Activated CD8-positive, alpha-beta memory T cell treated with anti-CD3 and anti-CD28 coated beads, Interleukin-2, amount 50 U/mL, for 24 hours (primary cell): Measurements from ENCODE around the gene KPNA4.

Experiments
- DNase-seq: peaks from one replicate; pipeline ENCODE4 v3.0.0-alpha.2; 2020; ENCODE audit errors: extremely low read depth

The KPNA4 gene

DNA sequence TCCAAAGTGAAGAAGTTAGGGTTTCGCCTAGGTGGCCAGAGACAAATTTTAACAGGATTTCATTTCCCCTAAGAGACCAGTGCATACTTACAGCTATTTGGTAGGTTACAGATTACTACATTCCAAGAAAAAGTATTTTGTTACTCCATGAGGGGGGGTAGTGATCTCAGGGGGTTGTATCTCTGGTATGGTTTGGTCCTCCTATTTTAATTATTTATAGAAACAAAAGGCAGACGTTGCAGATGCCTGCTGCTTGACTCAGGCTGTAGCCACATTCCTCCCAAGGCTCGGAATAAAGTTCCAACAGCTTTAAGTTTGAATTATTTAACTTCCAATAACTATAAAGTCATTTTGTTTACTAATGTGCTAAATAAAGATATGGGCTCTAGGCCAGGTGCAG lies 114.5 kb downstream of the KPNA4 start:
- DNase-seq, result no peak

DNA sequence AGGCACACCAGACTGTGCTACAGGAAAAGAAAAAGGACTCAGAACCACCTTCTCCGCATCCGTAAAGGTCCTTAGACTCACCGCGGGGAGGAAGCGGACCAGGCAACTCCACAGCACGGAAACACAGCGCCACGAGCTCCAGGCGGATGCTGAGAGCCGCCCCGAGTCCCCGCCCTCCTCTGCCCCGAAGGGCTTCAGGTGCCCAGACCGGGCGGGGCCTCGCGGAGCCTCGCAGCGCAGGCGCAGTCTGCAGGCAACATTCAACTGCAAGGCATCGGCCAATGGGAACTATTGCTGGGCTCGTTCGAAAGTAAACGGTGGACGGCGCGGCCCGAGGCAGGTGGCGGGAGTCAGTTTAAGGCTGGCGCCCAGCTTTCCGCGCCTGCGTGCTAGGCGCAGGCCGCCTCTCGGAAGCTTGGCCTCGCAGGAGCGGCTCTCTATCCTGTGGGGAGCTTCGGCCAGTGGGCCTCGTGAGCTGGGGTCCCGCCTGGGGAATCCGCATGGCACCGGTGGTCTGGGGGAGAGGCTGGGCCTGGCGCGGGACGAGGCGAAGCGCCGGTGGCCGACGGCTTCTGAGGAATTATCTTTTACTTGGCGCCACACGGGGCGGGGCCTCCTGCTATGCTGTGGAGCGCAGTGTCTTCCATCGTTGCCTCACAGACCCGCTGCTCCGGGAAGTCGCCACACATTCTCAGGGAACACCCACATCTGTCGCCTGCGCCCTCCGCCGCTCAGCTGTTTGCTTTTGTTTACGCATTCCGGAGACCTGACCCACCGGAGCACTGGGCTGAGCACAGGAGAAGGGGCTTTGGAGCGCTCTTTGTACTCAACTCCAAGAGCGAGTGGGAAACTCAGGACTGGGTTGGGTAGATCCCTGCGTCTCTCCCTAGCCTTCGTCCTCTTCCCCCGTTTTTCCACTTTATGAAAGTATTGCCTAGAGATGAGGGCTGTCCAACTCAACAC lies 115.5 kb downstream of the KPNA4 start, which contains the start of gene TRIM59:
TRIM59 (minus strand) TSS at position 151 of the 963 bp plus-strand sequence. CDS start 10,603 bp downstream, outside the sequence.
- DNase-seq, result peak; percentile 91

DNA sequence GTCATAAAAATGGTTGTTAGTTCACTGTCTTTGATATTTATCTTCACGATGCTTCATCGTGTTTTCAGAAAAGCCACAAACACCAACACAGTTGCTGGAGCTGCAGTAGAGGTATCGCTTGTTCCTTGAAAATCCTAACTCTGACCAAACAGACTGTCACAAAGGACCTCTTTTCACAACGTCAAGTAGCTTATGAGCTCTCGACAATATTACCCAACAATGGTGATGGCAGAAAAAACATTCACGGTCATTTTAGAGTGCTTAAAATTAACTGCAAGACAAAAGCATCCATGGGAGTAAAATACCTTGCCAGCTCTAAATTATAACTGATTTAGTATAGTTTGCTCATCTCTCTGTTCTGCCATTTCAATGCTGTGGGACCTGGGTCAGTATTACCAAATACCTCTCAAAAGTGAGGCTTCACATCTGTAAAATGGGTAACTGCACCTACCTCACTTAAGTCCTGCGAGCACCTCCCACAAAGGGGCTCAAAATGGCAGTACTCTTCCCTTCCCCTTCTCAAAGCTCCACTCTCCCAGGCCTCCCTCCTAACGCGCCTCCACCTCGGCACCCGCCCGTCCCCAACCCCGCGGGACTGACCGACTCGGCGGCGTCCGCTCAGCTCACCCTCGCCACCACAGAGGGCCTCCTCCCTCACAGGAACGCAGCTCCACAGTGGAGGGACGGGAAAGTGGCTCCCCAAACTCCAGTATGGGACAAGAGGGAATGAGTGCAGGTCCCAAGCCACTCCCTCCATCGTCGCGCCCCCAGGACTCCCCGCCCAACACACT lies 116.3 kb downstream of the KPNA4 start:
- no peak for DNase-seq

DNA sequence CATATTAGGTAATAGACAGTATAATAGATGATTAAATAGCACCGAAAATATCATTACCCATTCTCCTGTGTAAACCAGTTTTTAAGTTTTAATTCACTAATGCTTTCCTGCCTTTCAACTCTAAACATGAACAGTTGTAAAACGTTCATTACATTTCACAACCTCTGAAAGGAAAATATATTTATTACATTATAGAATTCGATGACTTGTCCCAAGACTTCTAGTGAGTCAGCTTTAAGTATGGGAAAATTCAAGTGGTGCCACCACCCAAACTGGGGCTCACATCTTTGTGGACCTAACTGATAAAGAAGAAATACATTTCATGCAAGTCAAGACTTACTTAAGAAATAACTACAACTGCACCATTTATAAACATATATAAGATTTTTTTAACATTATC lies 117.8 kb downstream of the KPNA4 start:
- DNase-seq, result no peak

DNA sequence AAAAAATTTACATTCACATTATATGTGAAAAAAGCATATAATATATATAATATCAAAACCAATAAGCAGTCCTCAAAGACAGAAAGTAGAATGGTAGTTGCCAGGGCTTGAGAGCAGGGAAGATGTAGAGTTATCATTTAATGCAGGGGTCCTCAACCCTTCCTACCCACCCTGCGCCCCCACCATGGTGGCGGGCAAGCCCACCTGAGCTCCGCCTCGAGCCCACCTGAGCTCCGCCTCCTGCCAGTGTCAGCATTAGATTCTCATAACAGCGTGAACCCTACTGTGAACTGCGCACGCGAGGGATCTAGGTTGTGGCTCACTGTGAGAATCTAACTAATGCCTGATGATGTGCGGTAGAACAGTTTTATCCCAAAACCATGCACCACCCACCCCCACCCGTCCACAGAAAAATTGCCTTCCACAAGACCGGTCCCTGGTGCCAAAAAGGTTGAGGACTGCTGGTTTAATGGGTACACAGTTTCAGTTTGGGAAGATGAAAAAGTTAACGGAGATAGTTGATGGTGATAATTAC lies 118.8 kb downstream of the KPNA4 start:
- DNase-seq, result no peak

DNA sequence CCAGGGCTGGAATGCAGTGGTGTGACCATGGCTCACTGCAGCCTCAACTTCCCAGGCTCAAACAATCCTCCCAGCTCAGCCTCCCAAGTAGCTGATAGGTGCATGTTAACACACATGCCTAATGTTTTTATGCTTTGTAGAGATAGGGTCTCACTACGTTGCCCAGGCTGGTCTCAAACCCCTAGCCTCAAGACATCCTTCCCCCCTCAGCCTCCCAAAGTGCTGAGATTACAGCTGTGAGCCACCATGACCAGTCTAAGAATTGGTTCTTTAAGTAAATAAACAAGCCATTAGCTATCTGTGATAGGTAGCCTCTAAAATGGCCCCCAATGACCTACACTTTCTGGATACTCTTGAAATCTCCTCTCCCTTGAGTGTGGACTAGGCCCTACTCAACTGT lies 119.5 kb downstream of the KPNA4 start:
- DNase-seq, result no peak
